NB4 (cell line): ENCODE data around the gene HLCS.

Source experiments
- MYC ChIP-seq: IDR thresholded peaks from 2 replicates; pipeline ENCODE4 v1.6.1; 2011; ENCODE audit warnings: low read depth, low read length
- POLR2A ChIP-seq: IDR thresholded peaks from 2 replicates; pipeline ENCODE4 v1.6.1; 2011; ENCODE audit warnings: mild to moderate bottlenecking; ENCODE audit not compliant: insufficient read length; ENCODE audit errors: extremely low read depth
- TF ChIP-seq, protein P1 (sequence below): IDR thresholded peaks from one replicate; pipeline ENCODE4 v1.5.1; 2012; ENCODE audit warnings: low read depth, low read length

- TF ChIP-seq POLR2A (no peak), MYC (no peak)
- TF ChIP-seq, protein P1, sequence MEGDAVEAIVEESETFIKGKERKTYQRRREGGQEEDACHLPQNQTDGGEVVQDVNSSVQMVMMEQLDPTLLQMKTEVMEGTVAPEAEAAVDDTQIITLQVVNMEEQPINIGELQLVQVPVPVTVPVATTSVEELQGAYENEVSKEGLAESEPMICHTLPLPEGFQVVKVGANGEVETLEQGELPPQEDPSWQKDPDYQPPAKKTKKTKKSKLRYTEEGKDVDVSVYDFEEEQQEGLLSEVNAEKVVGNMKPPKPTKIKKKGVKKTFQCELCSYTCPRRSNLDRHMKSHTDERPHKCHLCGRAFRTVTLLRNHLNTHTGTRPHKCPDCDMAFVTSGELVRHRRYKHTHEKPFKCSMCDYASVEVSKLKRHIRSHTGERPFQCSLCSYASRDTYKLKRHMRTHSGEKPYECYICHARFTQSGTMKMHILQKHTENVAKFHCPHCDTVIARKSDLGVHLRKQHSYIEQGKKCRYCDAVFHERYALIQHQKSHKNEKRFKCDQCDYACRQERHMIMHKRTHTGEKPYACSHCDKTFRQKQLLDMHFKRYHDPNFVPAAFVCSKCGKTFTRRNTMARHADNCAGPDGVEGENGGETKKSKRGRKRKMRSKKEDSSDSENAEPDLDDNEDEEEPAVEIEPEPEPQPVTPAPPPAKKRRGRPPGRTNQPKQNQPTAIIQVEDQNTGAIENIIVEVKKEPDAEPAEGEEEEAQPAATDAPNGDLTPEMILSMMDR, result no peak
Observed at GRCh38 chr21:37001441-37001840, 35.0 kb upstream of the HLCS start.
